Astrocyte (in vitro differentiated cells and primary cell): ENCODE measurements around the gene C1QTNF12. TPM values are rescaled to one million over a fixed set of nuclear protein-coding genes. Genes with fewer than 3 reads are reported as not detected.
A peak's percentile ranks its signal among the peaks of the same experiment; 100 is the strongest.

Experiments used
- DNase-seq: peaks from one replicate; pipeline ENCODE4 v3.0.0-alpha.2; 2010; ENCODE audit warnings: low read depth
- FAIRE-seq: peaks from 2 replicates; lab custom pipeline; 2011; peaks lifted over from hg19 to GRCh38; lab: Jason Lieb, UNC
- H2AFZ ChIP-seq: 2 replicates; pipeline ENCODE4 v1.6.0; 2012; ENCODE audit warnings: low read depth, low read length, inconsistent platforms
- H3K27ac ChIP-seq: 2 replicates; pipeline ENCODE4 v1.5.1; 2011; ENCODE audit warnings: low read depth, low read length, inconsistent platforms
- H3K27me3 ChIP-seq: 2 replicates; pipeline ENCODE4 v1.6.0; 2011; ENCODE audit warnings: low read length, inconsistent platforms; ENCODE audit not compliant: insufficient read depth
- H3K36me3 ChIP-seq: 2 replicates; pipeline ENCODE4 v1.5.1; 2011; ENCODE audit warnings: low read length, inconsistent platforms; ENCODE audit not compliant: insufficient read depth
- H3K4me1 ChIP-seq: 2 replicates; pipeline ENCODE4 v1.5.1; 2011; ENCODE audit warnings: low read length, inconsistent platforms; ENCODE audit not compliant: insufficient read depth
- H3K4me2 ChIP-seq: 2 replicates; pipeline ENCODE4 v1.6.0; 2012; ENCODE audit warnings: low read length, inconsistent platforms
- H3K4me3 ChIP-seq: 2 replicates; pipeline ENCODE4 v1.5.1; 2011; ENCODE audit warnings: low read depth, mild to moderate bottlenecking, low read length, inconsistent platforms; ENCODE audit not compliant: insufficient read depth
- H3K79me2 ChIP-seq: 2 replicates; pipeline ENCODE4 v1.6.0; 2012; ENCODE audit warnings: mild to moderate bottlenecking, low read length, inconsistent platforms; ENCODE audit not compliant: insufficient read depth
- H3K9ac ChIP-seq: 2 replicates; pipeline ENCODE4 v1.6.0; 2012; ENCODE audit warnings: mild to moderate bottlenecking, low read length, inconsistent platforms
- H3K9me3 ChIP-seq: 2 replicates; pipeline ENCODE4 v1.5.1; 2012; ENCODE audit warnings: low read depth, mild to moderate bottlenecking, low read length, inconsistent platforms; ENCODE audit not compliant: insufficient read depth
- H4K20me1 ChIP-seq: 2 replicates; pipeline ENCODE4 v1.6.0; 2012; ENCODE audit warnings: low read length, inconsistent platforms; ENCODE audit not compliant: insufficient read depth
- H3K27ac Mint-ChIP-seq: one replicate; pipeline ENCODE4 v1.8.0; 2021; ENCODE audit warnings: mild to moderate bottlenecking, mixed read lengths; ENCODE audit not compliant: unreplicated experiment
- H3K27me3 Mint-ChIP-seq: one replicate; pipeline ENCODE4 v1.8.0; 2021; ENCODE audit warnings: low read depth, mixed read lengths; ENCODE audit not compliant: unreplicated experiment
- H3K36me3 Mint-ChIP-seq: one replicate; pipeline ENCODE4 v1.8.0; 2021; ENCODE audit warnings: low read depth, mixed read lengths; ENCODE audit not compliant: unreplicated experiment
- H3K4me1 Mint-ChIP-seq: one replicate; pipeline ENCODE4 v1.8.0; 2021; ENCODE audit warnings: low read depth, mixed read lengths; ENCODE audit not compliant: unreplicated experiment
- H3K4me3 Mint-ChIP-seq: one replicate; pipeline ENCODE4 v1.8.0; 2021; ENCODE audit warnings: mild to moderate bottlenecking, moderate library complexity, mixed read lengths; ENCODE audit not compliant: unreplicated experiment
- H3K9me3 Mint-ChIP-seq: one replicate; pipeline ENCODE4 v1.8.0; 2021; ENCODE audit warnings: mild to moderate bottlenecking, mixed read lengths; ENCODE audit not compliant: unreplicated experiment
- EZH2 ChIP-seq: IDR thresholded peaks from 2 replicates; pipeline ENCODE4 v1.6.1; 2012; ENCODE audit warnings: mild to moderate bottlenecking, low read length, inconsistent platforms; ENCODE audit not compliant: insufficient read depth
- total RNA-seq: library from RNA; stranded (reverse); gene quantifications from 2 replicates; pipeline ENCODE4 v1.2.1, GENCODE V29; 2021
- TF ChIP-seq, protein P1 (sequence below): IDR thresholded peaks from 2 replicates; pipeline ENCODE4 v1.5.1; 2011; ENCODE audit warnings: low read depth, mild to moderate bottlenecking, inconsistent platforms, low read length, moderate library complexity; ENCODE audit not compliant: insufficient read depth

C1QTNF12 gene
- total RNA-seq, 1 donor from 2014 or later: 3.9 TPM

DNA sequence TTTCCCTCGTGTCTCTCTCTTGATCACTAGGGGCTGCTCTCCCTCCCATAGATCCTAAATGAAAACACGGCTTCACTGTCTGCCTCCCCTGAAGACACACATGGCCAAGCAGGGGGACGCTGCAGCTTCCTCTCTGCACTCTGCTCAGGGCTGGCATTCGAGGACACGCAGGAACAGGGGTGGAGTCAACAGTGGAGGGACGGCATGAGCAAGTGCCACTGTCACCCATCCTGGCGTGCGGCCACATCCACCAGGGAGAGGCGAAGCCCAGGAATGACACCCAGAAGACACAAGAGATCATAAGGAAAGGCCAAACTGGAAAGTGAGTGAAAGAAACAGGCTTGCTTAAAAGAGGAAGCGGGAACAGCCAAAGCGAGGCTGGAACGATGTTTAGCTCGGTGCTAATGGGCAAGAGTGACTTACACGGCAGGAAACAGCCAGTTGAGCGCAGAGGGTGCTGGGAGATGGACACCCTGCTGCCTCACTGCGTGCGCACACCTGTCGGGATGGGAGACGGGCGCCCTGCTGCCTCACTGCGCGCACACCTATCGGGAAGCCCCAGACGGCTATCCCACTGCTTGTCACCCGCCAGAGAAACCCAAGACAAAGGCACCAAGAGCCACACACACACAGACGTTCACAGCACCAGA is 13.6 kb upstream of the C1QTNF12 start:
- DNase-seq: no peak
- Histone ChIP-seq H3K79me2 (peaks cover 61% of the 10 kb centered on the region), H3K27me3 (no peaks in the 10 kb centered on the region), H3K9me3 (no peaks in the 10 kb centered on the region), H3K4me2 (no peak overlapping the region), H3K27ac (no peak overlapping the region), H3K4me1 (peaks cover 9% of the 10 kb centered on the region), H3K9ac (no peak overlapping the region), H3K4me3 (no peak overlapping the region), H2AFZ (no peak overlapping the region), H3K36me3 (peaks cover 20% of the 10 kb centered on the region), H4K20me1 (peaks cover 50% of the 10 kb centered on the region)
- no peak overlapping the region for H3K4me3 Mint-ChIP-seq
- no peaks in the 10 kb centered on the region for H3K27me3 Mint-ChIP-seq
- no peaks in the 10 kb centered on the region for H3K9me3 Mint-ChIP-seq
- no peak for FAIRE-seq
- peak overlapping the region; percentile 4 for H3K27ac Mint-ChIP-seq
- peaks cover 15% of the 10 kb centered on the region for H3K36me3 Mint-ChIP-seq
- H3K4me1 Mint-ChIP-seq: peaks cover 17% of the 10 kb centered on the region
- TF ChIP-seq EZH2: no peak
- TF ChIP-seq, protein P1, sequence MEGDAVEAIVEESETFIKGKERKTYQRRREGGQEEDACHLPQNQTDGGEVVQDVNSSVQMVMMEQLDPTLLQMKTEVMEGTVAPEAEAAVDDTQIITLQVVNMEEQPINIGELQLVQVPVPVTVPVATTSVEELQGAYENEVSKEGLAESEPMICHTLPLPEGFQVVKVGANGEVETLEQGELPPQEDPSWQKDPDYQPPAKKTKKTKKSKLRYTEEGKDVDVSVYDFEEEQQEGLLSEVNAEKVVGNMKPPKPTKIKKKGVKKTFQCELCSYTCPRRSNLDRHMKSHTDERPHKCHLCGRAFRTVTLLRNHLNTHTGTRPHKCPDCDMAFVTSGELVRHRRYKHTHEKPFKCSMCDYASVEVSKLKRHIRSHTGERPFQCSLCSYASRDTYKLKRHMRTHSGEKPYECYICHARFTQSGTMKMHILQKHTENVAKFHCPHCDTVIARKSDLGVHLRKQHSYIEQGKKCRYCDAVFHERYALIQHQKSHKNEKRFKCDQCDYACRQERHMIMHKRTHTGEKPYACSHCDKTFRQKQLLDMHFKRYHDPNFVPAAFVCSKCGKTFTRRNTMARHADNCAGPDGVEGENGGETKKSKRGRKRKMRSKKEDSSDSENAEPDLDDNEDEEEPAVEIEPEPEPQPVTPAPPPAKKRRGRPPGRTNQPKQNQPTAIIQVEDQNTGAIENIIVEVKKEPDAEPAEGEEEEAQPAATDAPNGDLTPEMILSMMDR: no peak

DNA sequence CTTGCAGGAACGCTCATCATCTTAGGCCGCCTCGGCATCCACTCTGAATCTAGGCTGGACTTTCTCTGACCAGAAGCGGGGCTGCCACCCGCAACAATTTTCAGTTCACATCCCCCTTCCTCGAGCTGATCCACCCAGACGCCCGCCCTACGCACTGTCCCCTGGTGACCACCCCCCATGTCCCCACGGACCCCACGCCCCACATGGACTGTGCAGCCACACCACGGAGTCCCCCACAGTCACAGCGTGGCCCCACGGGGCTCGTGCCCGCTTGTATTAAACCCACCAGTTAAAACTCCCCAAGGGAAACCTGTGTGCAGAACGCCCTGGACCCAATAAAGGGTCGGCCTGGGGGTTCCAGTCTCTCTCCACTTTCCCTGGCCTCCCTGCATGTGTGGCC is 13.0 kb upstream of the C1QTNF12 start:
- H3K27ac Mint-ChIP-seq: no peak overlapping the region
- H3K4me1 ChIP-seq: peaks cover 6% of the 10 kb centered on the region
- TF ChIP-seq, protein P1: no peak
- no peak for TF ChIP-seq EZH2
- no peak overlapping the region for H3K4me3 Mint-ChIP-seq
- peaks cover 12% of the 10 kb centered on the region for H3K36me3 Mint-ChIP-seq
- H3K9me3 ChIP-seq: no peaks in the 10 kb centered on the region
- H4K20me1 ChIP-seq: peaks cover 52% of the 10 kb centered on the region
- H3K36me3 ChIP-seq: peaks cover 20% of the 10 kb centered on the region
- no peak overlapping the region for H2AFZ ChIP-seq
- H3K4me2 ChIP-seq: no peak overlapping the region
- H3K9me3 Mint-ChIP-seq: no peaks in the 10 kb centered on the region
- peaks cover 12% of the 10 kb centered on the region for H3K4me1 Mint-ChIP-seq
- no peak overlapping the region for H3K9ac ChIP-seq
- H3K4me3 ChIP-seq: no peak overlapping the region
- peaks cover 61% of the 10 kb centered on the region for H3K79me2 ChIP-seq
- no peak for FAIRE-seq
- H3K27ac ChIP-seq: no peak overlapping the region
- DNase-seq: no peak
- no peaks in the 10 kb centered on the region for H3K27me3 ChIP-seq
- H3K27me3 Mint-ChIP-seq: no peaks in the 10 kb centered on the region

DNA sequence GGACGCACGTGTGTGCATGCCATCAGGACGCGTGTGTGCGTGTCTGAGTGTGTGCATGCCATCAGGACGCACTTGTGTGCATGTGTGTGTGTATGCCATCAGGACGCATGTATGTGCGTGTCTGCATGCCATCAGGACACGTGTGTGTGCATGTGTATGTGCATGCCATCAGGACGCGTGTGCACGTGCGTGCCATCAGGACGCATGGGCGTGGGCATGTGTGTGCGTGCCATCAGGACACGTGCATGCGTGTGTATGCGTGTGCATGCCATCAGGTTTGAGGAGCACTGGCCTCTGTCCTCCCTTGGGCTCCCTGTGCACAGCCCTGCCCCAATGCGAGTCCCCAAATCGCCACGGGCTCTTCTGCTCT is 12.6 kb upstream of the C1QTNF12 start:
- no peaks in the 10 kb centered on the region for H3K9me3 Mint-ChIP-seq
- no peaks in the 10 kb centered on the region for H3K9me3 ChIP-seq
- peaks cover 3% of the 10 kb centered on the region for H3K4me1 ChIP-seq
- no peak overlapping the region for H3K27ac Mint-ChIP-seq
- no peak overlapping the region for H2AFZ ChIP-seq
- H3K36me3 Mint-ChIP-seq: peaks cover 9% of the 10 kb centered on the region
- H3K4me3 ChIP-seq: no peak overlapping the region
- peaks cover 53% of the 10 kb centered on the region for H4K20me1 ChIP-seq
- peaks cover 58% of the 10 kb centered on the region for H3K79me2 ChIP-seq
- H3K4me3 Mint-ChIP-seq: no peak overlapping the region
- no peak for TF ChIP-seq EZH2
- TF ChIP-seq, protein P1: no peak
- H3K27me3 ChIP-seq: no peaks in the 10 kb centered on the region
- no peaks in the 10 kb centered on the region for H3K27me3 Mint-ChIP-seq
- H3K27ac ChIP-seq: no peak overlapping the region
- no peak overlapping the region for H3K9ac ChIP-seq
- peaks cover 20% of the 10 kb centered on the region for H3K36me3 ChIP-seq
- DNase-seq: no peak
- no peak overlapping the region for H3K4me2 ChIP-seq
- FAIRE-seq: no peak
- peaks cover 10% of the 10 kb centered on the region for H3K4me1 Mint-ChIP-seq
